K562 (cell line): ENCODE measurements around the gene HGS. TPM values are rescaled to one million over a fixed set of nuclear protein-coding genes. Genes with fewer than 3 reads are reported as not detected.

ENCODE experiments used
- CEBPZ ChIP-seq: fragments of 150-350 bp; IDR thresholded peaks from 2 replicates; pipeline ENCODE4 v1.6.1; 2014; ENCODE audit warnings: low read depth, mild to moderate bottlenecking, low read length, borderline replicate concordance
- CREM ChIP-seq: IDR thresholded peaks from 2 replicates; pipeline ENCODE4 v1.6.1; 2014; ENCODE audit warnings: antibody characterized with exemption, low read depth
- ERF ChIP-seq: fragments of 450-650 bp; formaldehyde crosslinking; IDR thresholded peaks from 2 replicates; pipeline ENCODE4 v1.4.0; 2020; ENCODE audit warnings: mild to moderate bottlenecking, mixed read lengths
- RBM25 ChIP-seq: fragments of 200-400 bp; formaldehyde crosslinking; IDR thresholded peaks from 2 replicates; pipeline ENCODE4 v1.6.1; 2018; ENCODE audit warnings: low read length, low read depth, moderate library complexity; ENCODE audit not compliant: severe bottlenecking
- TFE3 ChIP-seq: fragments of 450-650 bp; formaldehyde crosslinking; IDR thresholded peaks from 2 replicates; pipeline ENCODE4 v1.4.0; 2020; ENCODE audit warnings: mild to moderate bottlenecking, mixed read lengths
- ZBTB40 ChIP-seq, 2 experiments: fragments of 450-650 bp in 1 of 2; sonication (generic) in 1 of 2; formaldehyde crosslinking in 1 of 2; IDR thresholded peaks; 2 replicates each; pipeline versions ENCODE4 v1.7.1 to v1.9.0; 2016 to 2022; ENCODE audit warnings: inconsistent platforms in 1 of 2, mild to moderate bottlenecking in 1 of 2, missing genetic modification reagents in 1 of 2
- ZHX1 ChIP-seq: fragments of 150-350 bp; conservative IDR thresholded peaks from 2 replicates; pipeline ENCODE4 v1.6.1; 2014; ENCODE audit warnings: low read length
- ZNF583 ChIP-seq: fragments of 250-450 bp; sonication (Bioruptor Pico); IDR thresholded peaks from 2 replicates; pipeline ENCODE4 v1.4.0; 2020
- polyA plus RNA-seq, 8 experiments: library from polyadenylated mRNA; depleted of rRNA in 4 of 8; stranded (reverse) in 5 of 8; unstranded in 3 of 8; fragments of >200 nt; fragmentation: Nextera tagmentation in 2 of 8; fragmentation: Illumina TruSeq in 1 of 8; extraction: Ambion mirVana in 2 of 8; extraction: Trizol in 1 of 8; gene quantifications; 2 replicates each; pipeline versions ENCODE4 v1.2.1 to v1.2.3, GENCODE V29; 2011 to 2014; ENCODE audit warnings: inconsistent platforms in 1 of 8, missing spikeins in 1 of 8
- total RNA-seq, 7 experiments: library from RNA; depleted of rRNA in 6 of 7; stranded (reverse); fragments of >200 nt in 6 of 7; fragmentation: Illumina TruSeq in 2 of 7; extraction: Trizol in 2 of 7; gene quantifications; 2 replicates each; pipeline versions ENCODE4 v1.2.1 to v1.2.3, GENCODE V29; 2011 to 2021; ENCODE audit warnings: low replicate concordance in 1 of 7

HGS gene
- total and polyA plus RNA-seq, 9 of the 15 experiments (the other 6 are each of a cell fraction or from before 2014, with no cell fraction given), result 3.9 to 176 (median 77.1) TPM

- TF ChIP-seq CEBPZ (peak; percentile 49; the same call in 1 of the 2 replicates), ZHX1 (no peak), ZBTB40 (IDR thresholded peaks at IDR 0.05) (peak; percentile 99), ZBTB40 (CRISPR knock-in tag; IDR thresholded peaks at IDR 0.05) (no peak), RBM25 (peak; percentile 99), CREM (peak; percentile 87), TFE3 (CRISPR knock-in tag) (no peak), ERF (CRISPR knock-in tag) (0 out of 2 replicates have a peak, but pooled peaks have one; percentile 60), ZNF583 (CRISPR knock-in tag) (no peak; the same call in 1 of the 2 replicates)
Observed at GRCh38 chr17:81666342-81667191, 17.2 kb upstream of the HGS start, which contains the start of the genes CCDC137 and OXLD1 (continued).
